Subcutaneous adipose tissue (tissue), 4 donors: ENCODE results near the gene GDAP1L1. TPM values are rescaled to one million over a fixed set of nuclear protein-coding genes. Genes with fewer than 3 reads are reported as not detected.

ENCODE experiments used
- CTCF ChIP-seq: fragments of 450-650 bp; IDR thresholded peaks from one replicate; pipeline ENCODE4 v1.5.1; 2016; ENCODE audit warnings: low read depth, mild to moderate bottlenecking, control low read depth, antibody characterized with exemption, moderate library complexity
- total RNA-seq, 4 donors: library from RNA; depleted of rRNA; stranded (reverse); fragments of >200 nt; gene quantifications; one replicate each; pipeline ENCODE4 v1.1.0, GENCODE V29; 2016

The GDAP1L1 gene
- total RNA-seq, 4 donors from 2014 or later, result not detected

DNA sequence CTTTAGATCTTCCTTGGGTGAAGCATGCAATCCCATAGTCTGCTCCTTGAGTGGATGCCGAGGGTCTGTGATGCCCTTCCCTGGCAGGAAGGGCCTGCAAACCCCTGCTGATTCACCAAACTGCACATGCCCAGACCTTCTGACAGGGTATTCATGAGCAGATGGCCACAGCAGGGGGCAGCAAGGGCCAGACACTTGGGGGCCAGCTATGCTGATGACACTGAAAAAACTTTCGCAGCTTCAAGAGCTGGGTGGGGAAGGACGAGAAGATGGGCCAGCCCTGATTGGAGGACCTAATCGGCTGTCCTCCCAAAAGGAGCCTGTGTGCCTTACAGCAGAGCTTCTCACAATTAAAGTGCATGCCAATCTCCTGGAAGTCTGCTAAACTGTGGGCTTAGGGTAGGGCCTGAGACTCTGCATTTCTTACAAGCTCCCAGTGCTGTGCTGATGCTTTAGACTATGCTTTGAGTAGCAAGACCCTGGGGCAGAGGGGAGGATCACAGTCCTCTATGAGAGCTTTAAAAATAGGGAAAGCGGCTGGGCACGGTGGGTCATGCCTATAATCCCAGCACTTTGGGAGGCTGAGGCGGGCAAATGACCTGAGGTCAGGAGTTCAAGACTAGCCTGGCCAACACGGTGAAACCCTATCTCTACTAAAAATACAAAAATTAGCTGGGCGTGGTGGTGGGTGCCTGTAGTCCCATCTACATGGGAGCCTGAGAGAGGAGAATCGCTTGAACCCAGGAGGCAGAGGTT lies 15.2 kb upstream of the GDAP1L1 start:
- TF ChIP-seq CTCF, result no peak

DNA sequence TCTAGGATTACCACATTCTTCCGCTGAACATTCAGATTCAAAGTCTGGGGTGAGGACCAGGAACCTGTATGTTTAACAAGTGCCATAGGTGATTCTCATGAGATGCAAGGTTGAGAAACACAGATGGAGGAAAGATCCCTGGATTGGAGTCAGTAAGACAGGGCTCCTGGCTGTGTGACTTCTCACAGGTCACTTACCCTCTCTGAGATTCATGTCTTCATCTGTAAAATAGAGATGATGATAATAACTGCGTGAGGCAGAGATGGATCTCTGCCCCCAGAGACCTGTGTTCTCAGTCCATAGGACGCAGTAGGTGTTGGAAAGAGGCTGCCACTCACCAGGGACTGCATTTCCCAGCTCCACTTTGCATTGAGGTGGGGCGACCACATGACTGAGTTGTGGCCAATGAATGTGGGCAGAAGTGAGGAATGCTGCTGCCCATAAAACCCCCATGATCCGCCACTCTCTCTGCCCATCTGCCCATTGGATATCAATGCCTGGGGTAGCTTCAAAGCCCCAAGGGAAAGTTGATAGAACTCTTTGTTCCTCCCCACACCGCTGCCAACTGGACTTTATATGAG lies 13.6 kb upstream of the GDAP1L1 start:
- TF ChIP-seq CTCF, result no peak

DNA sequence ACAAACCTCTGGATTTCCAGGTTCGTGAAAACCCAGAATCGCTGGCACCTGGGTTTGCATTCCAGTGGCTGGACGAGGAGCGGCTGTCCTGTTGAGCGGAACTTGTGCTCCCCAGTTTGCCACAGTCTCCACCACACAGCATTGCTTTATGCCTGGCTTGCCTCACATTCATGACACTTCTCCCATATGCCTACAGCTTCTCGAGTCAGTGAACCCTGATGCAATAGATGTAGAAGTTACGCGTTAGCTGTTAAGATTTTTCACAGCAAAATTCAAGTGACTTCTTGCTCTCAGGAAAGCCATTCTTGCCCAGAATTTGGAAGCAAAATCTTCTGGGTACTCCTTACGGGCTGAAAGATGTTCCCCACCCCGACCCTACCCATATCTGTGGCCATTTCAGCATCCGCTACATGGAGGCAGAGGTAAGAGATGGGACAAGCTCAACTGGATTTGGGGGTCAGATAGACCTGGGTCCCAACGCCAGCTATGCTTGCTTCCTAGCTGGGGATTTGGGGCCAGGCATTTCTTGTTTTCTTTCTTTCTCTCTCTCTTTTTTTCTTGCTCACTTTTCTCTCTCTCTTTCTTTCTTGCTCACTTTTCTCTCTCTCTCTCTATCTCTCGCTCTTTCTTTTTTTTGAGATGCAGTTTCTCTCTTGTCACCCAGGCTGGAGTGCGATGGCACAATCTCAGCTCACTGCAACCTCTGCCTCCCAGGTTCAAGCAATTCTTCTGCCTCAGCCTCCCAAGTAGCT lies 12.4 kb upstream of the GDAP1L1 start:
- no peak for TF ChIP-seq CTCF

DNA sequence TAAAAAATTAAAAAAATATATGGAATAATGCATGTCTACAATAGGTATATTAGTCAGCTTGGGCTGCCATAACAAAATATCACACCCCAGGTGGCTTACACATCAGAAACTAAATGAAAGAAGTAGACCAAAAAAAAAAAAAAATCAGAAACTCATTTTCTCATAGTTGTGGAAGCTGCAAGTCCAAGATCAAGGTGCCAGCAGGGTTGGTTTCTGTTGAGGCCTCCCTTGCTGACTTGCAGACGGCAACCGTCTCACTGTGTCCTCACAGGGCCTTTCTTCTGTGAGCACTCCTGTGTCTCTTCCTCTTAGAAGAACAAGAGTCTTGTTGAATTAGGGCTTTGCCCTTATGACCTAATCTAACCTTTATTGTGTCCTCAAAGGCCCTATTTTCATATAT lies 11.4 kb upstream of the GDAP1L1 start:
- no peak for TF ChIP-seq CTCF

- TF ChIP-seq CTCF, result no peak
Measured at GRCh38 chr20:44241796-44242195, 5.3 kb upstream of the GDAP1L1 start.

DNA sequence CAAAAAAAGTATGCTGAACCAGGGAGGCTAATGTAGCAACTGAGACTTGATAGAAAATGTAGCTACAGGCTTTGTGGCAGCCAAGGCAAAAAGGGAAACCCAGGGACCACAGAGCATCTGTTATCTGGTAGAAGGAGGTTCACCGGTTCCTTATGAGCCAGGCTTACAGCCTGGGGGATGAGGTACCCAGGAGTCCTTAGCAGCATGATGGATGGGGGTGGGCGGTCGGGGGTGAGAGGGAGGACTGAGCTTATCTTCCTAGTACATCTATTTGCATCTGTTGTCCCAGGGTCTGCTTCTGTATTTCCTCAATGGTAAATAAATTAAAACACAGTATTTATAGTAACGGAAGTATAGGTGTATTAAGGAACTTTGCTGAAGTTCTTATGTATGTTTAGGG lies 1.1 kb upstream of the GDAP1L1 start:
- TF ChIP-seq CTCF, result no peak
